ENCODE data around the gene A2M. TPM values are rescaled to one million over a fixed set of nuclear protein-coding genes. Genes with fewer than 3 reads are reported as not detected.

Gene A2M
- total and polyA plus RNA-seq, 2 experiments from 2014 or later, result 463 to 567 TPM

DNA sequence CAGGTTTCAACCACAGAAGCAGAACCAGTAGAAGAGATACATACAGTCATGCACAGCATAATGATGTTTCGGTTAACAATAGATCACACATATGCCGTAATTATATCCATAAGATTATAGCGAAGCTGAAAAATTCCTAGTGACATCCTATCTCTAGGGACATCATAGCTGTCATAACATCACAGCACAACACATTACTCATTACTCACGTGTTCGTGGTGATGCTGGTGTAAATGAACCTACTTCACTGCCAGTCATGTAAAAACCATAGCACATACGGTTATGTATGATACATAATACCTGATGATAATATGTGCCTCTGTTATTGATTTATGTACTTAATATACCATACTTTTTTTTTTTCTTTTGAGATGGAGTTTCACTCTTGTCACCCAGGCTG, 81.6 kb downstream of the A2M start:
- Histone ChIP-seq H3K4me2 (no peak overlapping the region), H3K4me1 (ENCODE audit: insufficient read depth) (no peaks in the 10 kb centered on the region), H3K79me2 (no peaks in the 10 kb centered on the region), H3K4me3 (no peak overlapping the region), H3K27ac (no peak overlapping the region), H2AFZ (no peak overlapping the region), H3K27me3 (no peaks in the 10 kb centered on the region), H4K20me1 (ENCODE audit: insufficient read depth, poor library complexity, severe bottlenecking) (no peaks in the 10 kb centered on the region), H3K9me2 (replicated peaks; ENCODE audit: insufficient read depth) (no peaks in the 10 kb centered on the region), H3K9me3 (ENCODE audit: low read depth) (no peaks in the 10 kb centered on the region), H3K36me3 (replicated peaks; ENCODE audit: insufficient read depth, low read depth) (no peaks in the 10 kb centered on the region)
- DNase-seq (ENCODE audit: low spot score), result no peak
- TF ChIP-seq EZH2 (IDR thresholded peaks at IDR 0.05; ENCODE audit: borderline replicate concordance) (no peak), EZH2phosphoT487 (IDR thresholded peaks at IDR 0.05; ENCODE audit: low read depth, severe bottlenecking, unreplicated experiment) (no peak)
- TF ChIP-seq, protein P1, sequence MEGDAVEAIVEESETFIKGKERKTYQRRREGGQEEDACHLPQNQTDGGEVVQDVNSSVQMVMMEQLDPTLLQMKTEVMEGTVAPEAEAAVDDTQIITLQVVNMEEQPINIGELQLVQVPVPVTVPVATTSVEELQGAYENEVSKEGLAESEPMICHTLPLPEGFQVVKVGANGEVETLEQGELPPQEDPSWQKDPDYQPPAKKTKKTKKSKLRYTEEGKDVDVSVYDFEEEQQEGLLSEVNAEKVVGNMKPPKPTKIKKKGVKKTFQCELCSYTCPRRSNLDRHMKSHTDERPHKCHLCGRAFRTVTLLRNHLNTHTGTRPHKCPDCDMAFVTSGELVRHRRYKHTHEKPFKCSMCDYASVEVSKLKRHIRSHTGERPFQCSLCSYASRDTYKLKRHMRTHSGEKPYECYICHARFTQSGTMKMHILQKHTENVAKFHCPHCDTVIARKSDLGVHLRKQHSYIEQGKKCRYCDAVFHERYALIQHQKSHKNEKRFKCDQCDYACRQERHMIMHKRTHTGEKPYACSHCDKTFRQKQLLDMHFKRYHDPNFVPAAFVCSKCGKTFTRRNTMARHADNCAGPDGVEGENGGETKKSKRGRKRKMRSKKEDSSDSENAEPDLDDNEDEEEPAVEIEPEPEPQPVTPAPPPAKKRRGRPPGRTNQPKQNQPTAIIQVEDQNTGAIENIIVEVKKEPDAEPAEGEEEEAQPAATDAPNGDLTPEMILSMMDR (IDR thresholded peaks at IDR 0.05; ENCODE audit: poor library complexity), result no peak
- 97% methylated on average over 6 of the region's 6 CpGs for WGBS (ENCODE audit: low lambda C conversion rate, missing lambda C conversion rate)

DNA sequence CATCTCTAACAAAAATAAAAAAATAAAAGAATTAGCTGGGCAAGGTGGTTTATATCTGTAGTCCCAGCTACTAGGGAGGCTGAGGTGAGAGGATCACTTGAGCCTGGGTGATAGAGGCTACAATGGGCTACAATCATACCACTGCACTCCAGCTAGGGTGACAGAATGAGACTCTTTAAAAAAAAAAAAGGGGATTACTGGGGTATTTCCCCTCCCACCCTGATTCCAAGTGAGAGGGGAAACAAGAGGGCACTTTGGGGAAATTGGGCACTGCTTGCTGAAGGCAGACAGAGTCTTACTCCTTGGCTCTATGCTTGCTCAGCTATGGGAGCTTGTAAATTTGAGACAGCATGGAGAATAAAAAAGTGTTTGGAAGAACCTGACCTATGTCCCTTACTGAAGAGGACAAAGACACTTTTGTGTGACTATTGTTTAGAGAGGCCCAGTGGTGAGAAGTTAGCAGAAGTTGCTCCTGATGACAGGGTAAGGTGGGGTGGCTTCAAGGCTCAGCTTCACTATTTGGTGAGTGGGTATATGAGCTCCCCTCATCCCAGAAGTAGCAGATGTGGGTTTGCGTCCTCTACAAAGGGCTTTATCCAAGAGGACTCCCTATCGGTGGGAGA, 82.3 kb downstream of the A2M start:
- Histone ChIP-seq H3K4me1 (ENCODE audit: insufficient read depth) (no peaks in the 10 kb centered on the region), H3K79me2 (no peaks in the 10 kb centered on the region), H3K27ac (no peak overlapping the region), H3K36me3 (replicated peaks; ENCODE audit: insufficient read depth, low read depth) (no peaks in the 10 kb centered on the region), H3K4me3 (no peak overlapping the region), H3K27me3 (no peaks in the 10 kb centered on the region), H3K4me2 (no peak overlapping the region), H2AFZ (no peak overlapping the region), H3K9me2 (replicated peaks; ENCODE audit: insufficient read depth) (no peaks in the 10 kb centered on the region), H3K9me3 (ENCODE audit: low read depth) (no peaks in the 10 kb centered on the region), H4K20me1 (ENCODE audit: insufficient read depth, poor library complexity, severe bottlenecking) (no peaks in the 10 kb centered on the region)
- WGBS (ENCODE audit: low lambda C conversion rate, missing lambda C conversion rate), result 88% methylated on average over 2 of the region's 2 CpGs
- DNase-seq (ENCODE audit: low spot score), result no peak
- TF ChIP-seq EZH2phosphoT487 (IDR thresholded peaks at IDR 0.05; ENCODE audit: low read depth, severe bottlenecking, unreplicated experiment), result no peak
- TF ChIP-seq EZH2 (IDR thresholded peaks at IDR 0.05; ENCODE audit: borderline replicate concordance), result no peak
- TF ChIP-seq, protein P1 (IDR thresholded peaks at IDR 0.05; ENCODE audit: poor library complexity), result no peak

DNA sequence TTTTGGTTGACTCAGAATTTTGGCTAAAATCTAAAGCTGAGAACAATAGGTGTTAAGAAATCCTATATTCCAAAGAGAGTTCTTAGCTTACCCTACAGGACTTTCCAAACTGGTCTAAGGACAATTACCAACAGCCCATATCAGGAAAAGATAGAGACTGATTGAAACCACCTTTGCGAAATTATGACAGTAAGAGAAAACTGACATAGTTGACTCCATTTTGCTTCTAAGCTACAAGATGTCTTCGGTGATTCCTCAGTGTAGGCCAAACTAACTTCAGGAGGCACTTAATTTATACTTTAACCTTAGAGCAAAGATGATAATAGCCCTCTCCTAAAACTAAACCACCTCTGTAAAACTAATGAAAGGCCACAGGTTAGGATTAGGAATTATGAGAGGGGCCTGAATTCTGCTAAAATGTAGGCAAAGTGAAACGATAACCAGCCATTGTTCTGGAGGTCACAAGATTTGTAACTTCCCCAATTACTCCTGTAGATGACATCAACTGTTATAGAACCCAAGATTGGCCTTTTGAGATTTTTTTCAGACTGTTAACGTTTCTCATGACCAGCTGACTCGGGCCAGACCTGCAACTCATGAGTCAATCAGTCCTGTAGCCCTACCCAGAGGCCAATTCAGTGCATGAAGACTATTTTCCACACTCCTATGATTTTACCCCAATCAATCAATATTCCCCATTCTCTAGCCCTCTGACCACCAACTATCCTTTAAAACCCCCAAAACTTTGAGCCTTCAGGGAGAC, 83.3 kb downstream of the A2M start:
- Histone ChIP-seq H3K9me2 (replicated peaks; ENCODE audit: insufficient read depth) (no peaks in the 10 kb centered on the region), H4K20me1 (ENCODE audit: insufficient read depth, poor library complexity, severe bottlenecking) (no peaks in the 10 kb centered on the region), H2AFZ (no peak overlapping the region), H3K4me2 (no peak overlapping the region), H3K36me3 (replicated peaks; ENCODE audit: insufficient read depth, low read depth) (no peaks in the 10 kb centered on the region), H3K79me2 (no peaks in the 10 kb centered on the region), H3K4me3 (no peak overlapping the region), H3K27me3 (no peaks in the 10 kb centered on the region), H3K9me3 (ENCODE audit: low read depth) (no peaks in the 10 kb centered on the region), H3K4me1 (ENCODE audit: insufficient read depth) (no peaks in the 10 kb centered on the region), H3K27ac (no peak overlapping the region)
- 85% methylated on average over 5 of the region's 5 CpGs for WGBS (ENCODE audit: low lambda C conversion rate, missing lambda C conversion rate)
- DNase-seq (ENCODE audit: low spot score), result no peak
- TF ChIP-seq EZH2phosphoT487 (IDR thresholded peaks at IDR 0.05; ENCODE audit: low read depth, severe bottlenecking, unreplicated experiment) (no peak), EZH2 (IDR thresholded peaks at IDR 0.05; ENCODE audit: borderline replicate concordance) (no peak)
- TF ChIP-seq, protein P1 (IDR thresholded peaks at IDR 0.05; ENCODE audit: poor library complexity), result no peak
